Stomach (tissue), 4 donors: ENCODE results near the gene STARD10.

Experiments used
- EP300 ChIP-seq: sonication (generic); formaldehyde crosslinking; IDR thresholded peaks from one replicate; pipeline ENCODE4 v1.6.1; 2017; ENCODE audit warnings: antibody characterized with exemption
- POLR2A ChIP-seq, 4 donors: fragments of 450-650 bp; IDR thresholded peaks; one replicate each; pipeline ENCODE4 v1.6.1; 2016; ENCODE audit warnings: antibody characterized with exemption in 4 of 4, control low read depth in 2 of 4, mild to moderate bottlenecking in 1 of 4, moderate library complexity in 1 of 4
- TF ChIP-seq, protein P1 (sequence below), 7 experiments: fragments of 450-650 bp in 4 of 7; fragments of 200-600 bp in 3 of 7; sonication (generic) in 3 of 7; IDR thresholded peaks; one replicate each; pipeline ENCODE4 v1.5.1; 2016 to 2019; ENCODE audit warnings: antibody characterized with exemption in 7 of 7, control low read depth in 2 of 7, mild to moderate bottlenecking in 1 of 7

DNA sequence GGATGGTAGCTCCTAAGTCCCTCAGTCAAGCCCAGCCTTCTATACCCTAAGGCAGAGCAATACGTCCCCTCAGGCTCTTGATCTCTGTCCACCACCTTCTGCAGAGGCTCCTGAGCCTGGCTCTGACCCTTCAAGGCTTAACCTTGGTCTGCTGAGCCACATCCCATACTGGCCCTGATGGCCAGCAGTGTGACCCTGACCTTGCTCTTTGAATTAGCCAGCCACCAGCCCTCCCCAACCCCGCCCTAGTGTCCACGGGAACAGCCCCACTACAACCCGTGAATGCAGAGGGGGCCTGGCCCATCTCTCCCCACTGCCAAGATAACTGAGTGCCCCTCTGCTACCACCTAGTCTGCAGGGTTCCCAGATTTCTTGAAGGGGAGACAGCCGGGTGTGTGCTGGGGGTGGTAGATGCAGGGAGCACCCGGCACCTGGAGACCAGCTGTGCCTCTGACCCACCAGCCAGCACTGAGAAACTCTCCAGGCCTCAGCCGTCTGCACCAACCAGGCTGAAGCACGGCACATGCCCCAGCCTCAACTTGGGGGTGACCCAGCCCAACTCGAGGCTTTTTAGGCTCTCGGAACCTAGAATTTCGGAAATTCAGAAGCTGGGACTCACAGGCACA lies 47.8 kb downstream of the STARD10 start:
- TF ChIP-seq, protein P1, sequence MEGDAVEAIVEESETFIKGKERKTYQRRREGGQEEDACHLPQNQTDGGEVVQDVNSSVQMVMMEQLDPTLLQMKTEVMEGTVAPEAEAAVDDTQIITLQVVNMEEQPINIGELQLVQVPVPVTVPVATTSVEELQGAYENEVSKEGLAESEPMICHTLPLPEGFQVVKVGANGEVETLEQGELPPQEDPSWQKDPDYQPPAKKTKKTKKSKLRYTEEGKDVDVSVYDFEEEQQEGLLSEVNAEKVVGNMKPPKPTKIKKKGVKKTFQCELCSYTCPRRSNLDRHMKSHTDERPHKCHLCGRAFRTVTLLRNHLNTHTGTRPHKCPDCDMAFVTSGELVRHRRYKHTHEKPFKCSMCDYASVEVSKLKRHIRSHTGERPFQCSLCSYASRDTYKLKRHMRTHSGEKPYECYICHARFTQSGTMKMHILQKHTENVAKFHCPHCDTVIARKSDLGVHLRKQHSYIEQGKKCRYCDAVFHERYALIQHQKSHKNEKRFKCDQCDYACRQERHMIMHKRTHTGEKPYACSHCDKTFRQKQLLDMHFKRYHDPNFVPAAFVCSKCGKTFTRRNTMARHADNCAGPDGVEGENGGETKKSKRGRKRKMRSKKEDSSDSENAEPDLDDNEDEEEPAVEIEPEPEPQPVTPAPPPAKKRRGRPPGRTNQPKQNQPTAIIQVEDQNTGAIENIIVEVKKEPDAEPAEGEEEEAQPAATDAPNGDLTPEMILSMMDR (IDR thresholded peaks at IDR 0.05), result no peak
- TF ChIP-seq POLR2A (IDR thresholded peaks at IDR 0.05) (no peak), EP300 (no peak)
